Activated naive CD8-positive, alpha-beta T cell treated with anti-CD3 and anti-CD28 coated beads, Interleukin-2, amount 10 ng/mL, durations not matched to agents 7 days and 5 days (primary cell): Measurements from ENCODE around the gene PCDHA8. TPM values are rescaled to one million over a fixed set of nuclear protein-coding genes. Genes with fewer than 3 reads are reported as not detected.
"Not testable (repeated sequence)": the region's sequence is repeated elsewhere in the genome, so short reads cannot be mapped to it uniquely, and the experiment has no call there.

Source experiments
- ATAC-seq: fragments of 150-1000 bp; cut with Tn5 transposase; one replicate; pipeline ENCODE4 v1.10.0; 2021; ENCODE audit warnings: low read depth, moderate library complexity
- POLR2A ChIA-PET: fragments of 350-600 bp; sonication (Branson Sonifier 250); formaldehyde crosslinking; loops from one replicate; lab custom pipeline; 2021; ENCODE audit warnings: antibody characterized with exemption; lab: Charles Lee
- DNase-seq: peaks from one replicate; pipeline ENCODE4 v3.0.0; 2021
- H3K27ac Mint-ChIP-seq: one replicate; pipeline ENCODE4 v1.8.0; 2022; ENCODE audit warnings: mild to moderate bottlenecking, mixed read lengths
- H3K27me3 Mint-ChIP-seq: one replicate; pipeline ENCODE4 v1.8.0; 2022; ENCODE audit warnings: mild to moderate bottlenecking, moderate library complexity, mixed read lengths
- H3K36me3 Mint-ChIP-seq: one replicate; pipeline ENCODE4 v1.8.0; 2021; ENCODE audit warnings: mild to moderate bottlenecking, mixed read lengths
- H3K4me1 Mint-ChIP-seq: one replicate; pipeline ENCODE4 v1.8.0; 2021; ENCODE audit warnings: mixed read lengths
- H3K4me3 Mint-ChIP-seq: one replicate; pipeline ENCODE4 v1.8.0; 2022; ENCODE audit warnings: mild to moderate bottlenecking, moderate library complexity, mixed read lengths
- H3K9me3 Mint-ChIP-seq: one replicate; pipeline ENCODE4 v1.8.0; 2021; ENCODE audit warnings: mixed read lengths
- total RNA-seq, 2 experiments: library from RNA; stranded (reverse); gene quantifications; one replicate each; pipeline ENCODE4 v1.2.3, GENCODE V29; 2021

PCDHA8 gene
- total RNA-seq, 2 experiments from 2014 or later: not detected

DNA sequence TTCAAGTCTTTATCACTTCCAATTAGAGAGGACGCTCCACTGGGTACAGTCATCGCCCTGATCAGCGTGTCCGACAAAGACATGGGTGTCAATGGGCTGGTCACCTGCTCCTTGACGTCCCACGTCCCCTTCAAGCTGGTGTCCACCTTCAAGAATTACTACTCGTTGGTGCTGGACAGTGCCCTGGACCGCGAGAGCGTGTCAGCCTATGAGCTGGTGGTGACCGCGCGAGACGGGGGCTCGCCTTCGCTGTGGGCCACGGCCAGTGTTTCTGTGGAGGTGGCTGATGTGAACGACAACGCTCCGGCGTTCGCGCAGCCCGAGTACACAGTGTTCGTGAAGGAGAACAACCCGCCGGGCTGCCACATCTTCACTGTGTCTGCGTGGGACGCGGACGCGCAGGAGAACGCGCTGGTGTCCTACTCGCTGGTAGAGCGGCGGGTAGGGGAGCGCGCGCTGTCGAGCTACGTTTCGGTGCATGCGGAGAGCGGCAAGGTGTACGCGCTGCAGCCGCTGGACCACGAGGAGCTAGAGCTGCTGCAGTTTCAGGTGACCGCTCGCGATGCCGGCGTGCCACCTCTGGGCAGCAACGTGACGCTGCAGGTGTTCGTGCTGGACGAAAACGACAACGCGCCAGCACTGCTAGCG lies 32.6 kb upstream of the PCDHA8 start:
- peaks cover 15% of the 10 kb centered on the region for H3K9me3 Mint-ChIP-seq
- DNase-seq, H3K4me3 Mint-ChIP-seq, H3K27me3 Mint-ChIP-seq, H3K4me1 Mint-ChIP-seq, ATAC-seq, POLR2A ChIA-PET, H3K36me3 Mint-ChIP-seq, H3K27ac Mint-ChIP-seq: not testable (repeated sequence)

DNA sequence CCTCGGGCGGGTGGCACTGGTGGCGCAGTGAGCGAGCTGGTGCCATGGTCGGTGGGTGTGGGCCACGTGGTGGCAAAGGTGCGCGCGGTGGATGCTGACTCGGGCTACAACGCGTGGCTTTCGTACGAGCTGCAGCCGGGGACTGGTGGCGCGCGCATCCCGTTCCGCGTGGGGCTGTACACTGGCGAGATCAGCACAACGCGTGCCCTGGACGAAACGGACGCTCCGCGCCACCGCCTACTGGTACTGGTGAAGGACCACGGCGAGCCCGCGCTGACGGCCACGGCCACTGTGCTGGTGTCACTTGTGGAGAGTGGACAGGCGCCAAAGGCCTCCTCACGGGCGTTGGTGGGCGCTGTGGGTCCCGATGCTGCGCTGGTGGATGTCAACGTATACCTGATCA lies 32.1 kb upstream of the PCDHA8 start:
- Mint-ChIP-seq H3K27me3 (no peaks in the 10 kb centered on the region), H3K4me3 (no peak overlapping the region), H3K27ac (no peak overlapping the region), H3K4me1 (no peaks in the 10 kb centered on the region), H3K36me3 (no peaks in the 10 kb centered on the region), H3K9me3 (peaks cover 13% of the 10 kb centered on the region)
- DNase-seq (no peak), ATAC-seq (no peak)
- POLR2A ChIA-PET: no interaction called here

DNA sequence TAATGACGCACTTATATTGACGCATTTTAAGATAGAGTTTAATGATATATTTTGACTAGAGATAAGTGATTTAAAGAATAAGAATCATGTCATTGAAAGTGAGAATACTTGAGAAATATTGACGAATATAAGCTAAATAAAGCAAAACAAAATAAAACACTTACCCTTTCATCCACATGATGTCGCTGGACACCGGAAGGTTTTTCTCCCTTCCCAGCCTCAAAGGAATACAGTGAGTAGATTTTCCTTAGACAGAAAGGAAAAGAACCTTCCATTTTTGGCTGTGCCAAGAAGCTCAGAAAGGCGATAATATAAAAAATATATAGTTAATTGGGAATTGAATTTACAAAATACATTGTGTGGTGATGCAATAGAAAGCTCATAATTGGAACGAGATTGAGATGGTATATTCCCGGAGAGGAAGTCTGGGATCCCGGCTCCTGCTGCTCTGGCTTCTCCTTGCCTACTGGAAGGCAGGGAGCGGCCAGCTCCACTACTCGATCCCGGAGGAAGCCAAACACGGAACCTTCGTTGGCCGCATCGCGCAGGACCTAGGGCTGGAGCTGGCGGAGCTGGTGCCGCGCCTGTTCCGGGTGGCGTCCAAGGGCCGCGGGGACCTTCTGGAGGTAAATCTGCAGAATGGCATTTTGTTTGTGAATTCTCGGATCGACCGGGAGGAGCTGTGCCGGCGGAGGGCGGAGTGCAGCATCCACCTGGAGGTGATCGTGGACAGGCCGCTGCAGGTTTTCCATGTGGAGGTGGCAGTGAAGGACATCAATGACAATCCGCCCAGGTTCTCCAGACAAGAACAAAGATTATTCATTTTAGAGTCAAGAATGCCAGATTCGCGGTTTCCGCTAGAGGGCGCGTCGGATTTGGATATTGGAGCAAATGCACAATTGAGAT lies 19.4 kb upstream of the PCDHA8 start, which contains the start of gene PCDHA5:
Gene PCDHA5, plus strand, starts transcription at position 239 of the 906 bp plus-strand sequence.
- DNase-seq (peak; percentile 28), ATAC-seq (no peak)
- H3K4me1 Mint-ChIP-seq: no peaks in the 10 kb centered on the region
- POLR2A ChIA-PET: no interaction called here
- H3K27me3 Mint-ChIP-seq: no peaks in the 10 kb centered on the region
- no peak within 1 kb of the TSS for H3K4me3 Mint-ChIP-seq
- peaks cover 6% of the 10 kb centered on the region for H3K9me3 Mint-ChIP-seq
- no peak within 1 kb of the TSS for H3K27ac Mint-ChIP-seq
- no peaks in the 10 kb centered on the region for H3K36me3 Mint-ChIP-seq

DNA sequence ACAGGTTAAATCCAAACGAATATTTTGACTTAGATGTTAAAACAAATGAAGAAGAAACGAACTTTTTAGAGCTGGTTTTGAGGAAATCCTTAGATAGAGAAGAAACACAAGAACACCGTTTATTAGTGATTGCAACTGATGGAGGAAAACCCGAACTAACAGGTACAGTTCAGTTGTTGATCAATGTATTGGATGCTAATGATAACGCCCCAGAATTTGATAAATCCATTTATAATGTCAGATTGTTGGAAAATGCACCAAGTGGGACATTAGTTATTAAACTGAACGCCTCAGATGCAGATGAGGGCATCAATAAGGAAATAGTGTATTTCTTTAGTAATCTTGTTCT lies 18.7 kb upstream of the PCDHA8 start:
- DNase-seq: no peak
- Mint-ChIP-seq H3K27ac (no peak overlapping the region), H3K4me3 (no peak overlapping the region), H3K4me1 (no peaks in the 10 kb centered on the region), H3K27me3 (peaks cover 3% of the 10 kb centered on the region), H3K9me3 (peaks cover 8% of the 10 kb centered on the region), H3K36me3 (no peaks in the 10 kb centered on the region)
- no peak for ATAC-seq
- POLR2A ChIA-PET: no interaction called here

DNA sequence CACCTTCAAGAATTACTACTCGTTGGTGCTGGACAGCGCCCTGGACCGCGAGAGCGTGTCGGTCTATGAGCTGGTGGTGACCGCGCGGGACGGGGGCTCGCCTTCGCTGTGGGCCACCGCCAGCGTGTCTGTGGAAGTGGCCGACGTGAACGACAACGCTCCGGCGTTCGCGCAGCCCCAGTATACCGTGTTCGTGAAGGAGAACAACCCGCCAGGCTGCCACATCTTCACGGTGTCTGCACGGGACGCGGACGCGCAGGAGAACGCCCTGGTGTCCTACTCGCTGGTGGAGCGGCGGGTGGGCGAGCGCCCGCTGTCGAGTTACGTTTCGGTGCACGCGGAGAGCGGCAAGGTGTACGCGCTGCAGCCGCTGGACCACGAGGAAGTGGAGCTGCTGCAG lies 18.0 kb upstream of the PCDHA8 start:
- H3K36me3 Mint-ChIP-seq, DNase-seq, H3K4me3 Mint-ChIP-seq, ATAC-seq, H3K27me3 Mint-ChIP-seq, H3K4me1 Mint-ChIP-seq, POLR2A ChIA-PET, H3K27ac Mint-ChIP-seq, H3K9me3 Mint-ChIP-seq: not testable (repeated sequence)

DNA sequence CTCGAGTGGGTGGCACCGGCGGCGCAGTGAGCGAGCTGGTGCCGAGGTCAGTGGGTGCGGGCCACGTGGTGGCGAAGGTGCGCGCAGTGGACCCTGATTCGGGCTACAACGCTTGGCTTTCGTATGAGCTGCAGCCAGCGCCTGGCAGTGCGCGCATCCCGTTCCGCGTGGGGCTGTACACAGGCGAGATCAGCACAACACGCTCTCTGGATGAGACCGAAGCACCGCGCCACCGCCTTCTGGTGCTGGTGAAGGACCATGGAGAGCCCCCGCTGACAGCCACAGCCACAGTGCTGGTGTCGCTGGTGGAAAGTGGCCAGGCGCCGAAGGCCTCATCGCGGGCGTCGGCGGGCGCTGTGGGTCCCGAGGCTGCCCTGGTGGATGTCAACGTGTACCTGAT lies 17.5 kb upstream of the PCDHA8 start:
- Mint-ChIP-seq H3K27me3 (peaks cover 3% of the 10 kb centered on the region), H3K27ac (no peak overlapping the region), H3K4me3 (no peak overlapping the region), H3K9me3 (peaks cover 9% of the 10 kb centered on the region), H3K36me3 (no peaks in the 10 kb centered on the region), H3K4me1 (no peaks in the 10 kb centered on the region)
- ATAC-seq (no peak), DNase-seq (no peak)
- POLR2A ChIA-PET: no interaction called here

DNA sequence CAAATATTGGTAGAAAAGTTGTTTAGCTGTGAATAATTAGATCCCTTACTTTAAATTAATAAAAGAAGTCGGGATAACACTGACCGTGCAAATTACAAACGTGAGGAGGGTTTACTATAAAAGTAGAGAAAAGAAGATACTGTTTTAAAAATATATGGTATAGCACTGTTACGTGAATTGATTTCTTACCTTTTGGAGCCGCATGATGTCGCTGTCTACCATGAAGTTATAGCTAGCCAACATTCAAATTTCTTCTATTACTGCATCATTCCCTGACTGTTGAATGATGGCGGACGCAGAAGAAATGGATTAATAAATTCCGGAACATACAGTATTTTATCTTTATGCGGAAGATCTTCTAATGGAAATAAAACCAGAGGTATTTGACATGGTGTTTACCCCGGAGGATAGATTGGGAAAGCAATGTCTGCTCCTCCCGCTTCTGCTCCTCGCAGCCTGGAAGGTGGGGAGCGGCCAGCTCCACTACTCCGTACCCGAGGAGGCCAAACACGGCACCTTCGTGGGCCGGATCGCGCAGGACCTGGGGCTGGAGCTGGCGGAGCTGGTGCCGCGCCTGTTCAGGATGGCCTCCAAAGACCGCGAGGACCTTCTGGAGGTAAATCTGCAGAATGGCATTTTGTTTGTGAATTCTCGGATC lies 13.2 kb upstream of the PCDHA8 start, which contains the start of gene PCDHA6:
Gene PCDHA6, plus strand, starts transcription at position 257 of the 658 bp plus-strand sequence. Its CDS starts 132 bp downstream, at position 389.
- Mint-ChIP-seq H3K27me3 (peaks cover 6% of the 10 kb centered on the region), H3K9me3 (peaks cover 14% of the 10 kb centered on the region), H3K36me3 (no peaks in the 10 kb centered on the region), H3K4me1 (no peaks in the 10 kb centered on the region), H3K27ac (no peak within 1 kb of the TSS), H3K4me3 (no peak within 1 kb of the TSS)
- ATAC-seq (no peak), DNase-seq (no peak)
- POLR2A ChIA-PET: no interaction called here

DNA sequence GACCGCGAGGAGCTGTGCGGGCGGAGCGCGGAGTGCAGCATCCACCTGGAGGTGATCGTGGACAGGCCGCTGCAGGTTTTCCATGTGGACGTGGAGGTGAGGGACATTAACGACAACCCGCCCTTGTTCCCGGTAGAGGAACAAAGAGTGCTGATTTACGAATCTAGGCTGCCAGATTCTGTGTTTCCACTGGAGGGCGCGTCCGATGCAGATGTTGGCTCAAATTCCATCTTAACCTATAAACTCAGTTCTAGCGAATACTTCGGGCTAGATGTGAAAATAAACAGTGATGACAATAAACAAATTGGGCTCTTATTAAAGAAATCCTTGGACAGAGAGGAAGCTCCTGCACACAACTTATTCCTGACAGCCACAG lies 12.6 kb upstream of the PCDHA8 start:
- ATAC-seq (no peak), DNase-seq (no peak)
- POLR2A ChIA-PET: no interaction called here
- Mint-ChIP-seq H3K4me3 (no peak overlapping the region), H3K27ac (no peak overlapping the region), H3K4me1 (no peaks in the 10 kb centered on the region), H3K27me3 (peaks cover 8% of the 10 kb centered on the region), H3K36me3 (no peaks in the 10 kb centered on the region), H3K9me3 (peaks cover 18% of the 10 kb centered on the region)

DNA sequence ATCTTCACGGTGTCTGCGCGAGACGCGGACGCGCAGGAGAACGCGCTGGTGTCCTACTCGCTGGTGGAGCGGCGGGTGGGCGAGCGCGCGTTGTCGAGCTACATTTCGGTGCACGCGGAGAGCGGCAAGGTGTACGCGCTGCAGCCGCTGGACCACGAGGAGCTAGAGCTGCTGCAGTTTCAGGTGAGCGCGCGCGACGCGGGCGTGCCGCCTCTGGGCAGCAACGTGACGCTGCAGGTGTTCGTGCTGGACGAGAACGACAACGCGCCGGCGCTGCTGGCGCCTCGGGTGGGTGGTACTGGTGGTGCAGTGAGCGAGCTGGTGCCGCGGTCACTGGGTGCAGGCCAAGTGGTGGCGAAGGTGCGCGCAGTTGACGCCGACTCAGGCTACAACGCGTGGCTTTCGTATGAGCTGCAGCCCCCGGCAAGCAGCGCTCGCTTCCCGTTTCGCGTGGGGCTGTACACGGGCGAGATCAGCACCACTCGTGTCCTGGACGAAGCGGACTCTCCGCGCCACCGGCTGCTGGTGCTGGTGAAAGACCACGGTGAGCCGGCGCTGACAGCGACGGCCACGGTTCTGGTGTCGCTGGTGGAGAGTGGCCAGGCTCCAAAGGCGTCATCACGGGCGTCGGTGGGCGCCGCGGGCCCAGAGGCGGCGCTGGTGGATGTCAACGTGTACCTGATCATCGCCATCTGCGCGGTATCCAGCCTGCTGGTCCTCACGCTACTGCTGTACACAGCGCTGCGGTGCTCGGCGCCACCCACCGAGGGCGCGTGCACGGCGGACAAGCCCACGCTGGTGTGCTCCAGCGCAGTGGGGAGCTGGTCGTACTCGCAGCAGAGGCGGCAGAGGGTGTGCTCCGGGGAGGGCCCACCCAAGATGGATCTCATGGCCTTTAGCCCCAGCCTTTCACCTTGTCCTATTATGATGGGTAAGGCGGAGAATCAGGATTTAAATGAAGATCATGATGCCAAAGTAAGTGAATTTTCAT lies 11.2 kb upstream of the PCDHA8 start:
- Mint-ChIP-seq H3K27me3 (peaks cover 10% of the 10 kb centered on the region), H3K9me3 (peaks cover 20% of the 10 kb centered on the region)
- ATAC-seq, H3K4me3 Mint-ChIP-seq, H3K4me1 Mint-ChIP-seq, H3K36me3 Mint-ChIP-seq, H3K27ac Mint-ChIP-seq, POLR2A ChIA-PET: not testable (repeated sequence)
- peak; percentile 26 for DNase-seq

DNA sequence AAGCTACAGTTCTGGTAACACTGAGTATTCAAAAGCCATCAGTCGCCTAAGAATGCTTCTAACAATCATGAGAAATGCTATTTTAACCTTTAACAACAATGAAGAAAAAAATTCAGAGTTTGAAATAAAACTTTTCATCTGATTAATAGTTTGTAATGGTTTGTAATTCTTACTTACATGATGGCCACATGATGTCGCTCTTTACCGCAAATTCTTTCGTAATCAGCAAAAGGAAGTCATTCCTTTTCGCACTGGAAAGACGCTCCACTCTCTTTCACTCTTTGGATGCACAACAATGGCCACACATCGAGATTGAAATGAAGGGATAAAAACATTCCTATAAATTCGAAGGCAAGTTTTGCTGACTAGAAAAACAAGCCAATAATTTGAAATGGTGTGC lies 7.0 kb upstream of the PCDHA8 start, which contains the start of gene PCDHA7:
Gene PCDHA7, plus strand, starts transcription at position 277 of the 400 bp plus-strand sequence. Its CDS starts 115 bp downstream, at position 392.
- DNase-seq (no peak), ATAC-seq (no peak)
- peaks cover 12% of the 10 kb centered on the region for H3K9me3 Mint-ChIP-seq
- POLR2A ChIA-PET: no interaction called here
- peaks cover 7% of the 10 kb centered on the region for H3K27me3 Mint-ChIP-seq
- no peaks in the 10 kb centered on the region for H3K36me3 Mint-ChIP-seq
- no peak within 1 kb of the TSS for H3K27ac Mint-ChIP-seq
- no peak within 1 kb of the TSS for H3K4me3 Mint-ChIP-seq
- no peaks in the 10 kb centered on the region for H3K4me1 Mint-ChIP-seq

DNA sequence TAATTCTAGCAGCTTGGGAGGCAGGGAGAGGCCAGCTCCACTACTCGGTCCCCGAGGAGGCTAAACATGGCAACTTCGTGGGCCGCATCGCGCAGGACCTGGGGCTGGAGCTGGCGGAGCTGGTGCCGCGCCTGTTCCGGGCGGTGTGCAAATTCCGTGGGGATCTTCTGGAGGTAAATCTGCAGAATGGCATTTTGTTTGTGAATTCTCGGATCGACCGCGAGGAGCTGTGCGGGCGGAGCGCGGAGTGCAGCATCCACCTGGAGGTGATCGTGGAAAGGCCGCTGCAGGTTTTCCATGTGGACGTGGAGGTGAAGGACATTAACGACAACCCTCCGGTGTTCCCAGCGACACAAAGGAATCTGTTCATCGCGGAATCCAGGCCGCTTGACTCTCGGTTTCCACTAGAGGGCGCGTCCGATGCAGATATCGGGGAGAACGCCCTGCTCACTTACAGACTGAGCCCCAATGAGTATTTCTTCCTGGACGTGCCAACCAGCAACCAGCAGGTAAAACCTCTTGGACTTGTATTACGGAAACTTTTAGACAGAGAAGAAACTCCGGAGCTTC lies 6.5 kb upstream of the PCDHA8 start:
- H3K4me1 Mint-ChIP-seq, ATAC-seq, DNase-seq, H3K4me3 Mint-ChIP-seq, POLR2A ChIA-PET, H3K27ac Mint-ChIP-seq, H3K27me3 Mint-ChIP-seq, H3K36me3 Mint-ChIP-seq: not testable (repeated sequence)
- peaks cover 12% of the 10 kb centered on the region for H3K9me3 Mint-ChIP-seq

DNA sequence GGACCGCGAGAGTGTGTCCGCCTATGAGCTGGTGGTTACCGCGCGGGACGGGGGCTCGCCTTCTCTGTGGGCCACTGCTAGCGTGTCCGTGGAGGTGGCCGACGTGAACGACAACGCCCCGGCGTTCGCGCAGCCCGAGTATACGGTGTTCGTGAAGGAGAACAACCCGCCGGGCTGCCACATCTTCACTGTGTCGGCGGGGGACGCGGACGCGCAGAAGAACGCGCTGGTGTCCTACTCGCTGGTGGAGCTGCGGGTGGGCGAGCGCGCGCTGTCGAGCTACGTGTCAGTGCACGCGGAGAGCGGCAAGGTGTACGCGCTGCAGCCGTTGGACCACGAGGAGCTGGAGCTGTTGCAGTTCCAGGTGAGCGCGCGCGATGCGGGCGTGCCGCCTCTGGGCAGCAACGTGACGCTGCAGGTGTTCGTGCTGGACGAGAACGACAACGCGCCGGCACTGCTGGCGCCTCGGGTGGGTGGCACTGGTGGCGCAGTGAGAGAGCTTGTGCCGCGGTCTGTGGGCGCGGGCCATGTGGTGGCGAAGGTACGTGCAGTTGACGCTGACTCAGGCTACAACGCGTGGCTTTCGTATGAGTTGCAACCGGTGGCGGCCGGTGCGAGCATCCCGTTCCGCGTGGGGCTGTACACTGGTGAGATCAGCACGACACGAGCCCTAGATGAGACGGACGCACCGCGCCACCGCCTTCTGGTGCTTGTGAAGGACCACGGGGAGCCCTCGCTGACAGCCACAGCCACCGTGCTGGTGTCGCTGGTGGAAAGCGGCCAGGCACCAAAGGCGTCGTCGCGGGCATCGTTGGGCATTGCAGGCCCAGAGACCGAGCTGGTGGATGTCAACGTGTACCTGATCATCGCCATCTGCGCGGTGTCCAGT lies 5.1 kb upstream of the PCDHA8 start:
- Mint-ChIP-seq H3K27me3 (peaks cover 7% of the 10 kb centered on the region), H3K4me1 (no peaks in the 10 kb centered on the region), H3K9me3 (peaks cover 16% of the 10 kb centered on the region), H3K36me3 (no peaks in the 10 kb centered on the region), H3K4me3 (no peak overlapping the region), H3K27ac (no peak overlapping the region)
- POLR2A ChIA-PET: no interaction called here
- peak; percentile 27 for DNase-seq
- no peak for ATAC-seq
